Neural crest cell (in vitro differentiated cells): ENCODE data around the gene BAZ2B. TPM values are rescaled to one million over a fixed set of nuclear protein-coding genes. Genes with fewer than 3 reads are reported as not detected.

Source experiments
- DNase-seq: peaks from one replicate; pipeline ENCODE4 v3.0.0; 2021; ENCODE audit warnings: low read depth, mixed read lengths, low spot score
- H3K27ac Mint-ChIP-seq: one replicate; pipeline ENCODE4 v1.8.0; 2021; ENCODE audit warnings: mild to moderate bottlenecking, mixed read lengths; ENCODE audit not compliant: unreplicated experiment
- H3K27me3 Mint-ChIP-seq: 2 replicates; pipeline ENCODE4 v1.8.0; 2021; ENCODE audit warnings: low read depth, mild to moderate bottlenecking, mixed read lengths
- H3K36me3 Mint-ChIP-seq: 2 replicates; pipeline ENCODE4 v1.8.0; 2021; ENCODE audit warnings: low read depth, mild to moderate bottlenecking, mixed read lengths
- H3K4me1 Mint-ChIP-seq: 2 replicates; pipeline ENCODE4 v1.8.0; 2021; ENCODE audit warnings: mixed read lengths
- H3K4me3 Mint-ChIP-seq: one replicate; pipeline ENCODE4 v1.8.0; 2021; ENCODE audit warnings: mild to moderate bottlenecking, mixed read lengths
- H3K9me3 Mint-ChIP-seq: 2 replicates; pipeline ENCODE4 v1.8.0; 2021; ENCODE audit warnings: mixed read lengths
- CTCF ChIP-seq: fragments of 200-600 bp; sonication (generic); conservative IDR thresholded peaks from 2 replicates; pipeline ENCODE4 v1.5.0; 2021; ENCODE audit warnings: antibody characterized with exemption, mild to moderate bottlenecking
- total RNA-seq: library from RNA; stranded (reverse); gene quantifications from 2 replicates; pipeline ENCODE4 v1.2.1, GENCODE V29; 2021

The BAZ2B gene
- total RNA-seq, 1 donor from 2014 or later: 65.9 TPM

- peaks cover 5% of the 10 kb centered on the region for H3K4me1 Mint-ChIP-seq
- TF ChIP-seq CTCF: no peak
- no peaks in the 10 kb centered on the region for H3K9me3 Mint-ChIP-seq
- no peak overlapping the region for H3K27ac Mint-ChIP-seq
- DNase-seq: no peak
- peaks cover 7% of the 10 kb centered on the region for H3K36me3 Mint-ChIP-seq
- no peak overlapping the region for H3K4me3 Mint-ChIP-seq
- no peaks in the 10 kb centered on the region for H3K27me3 Mint-ChIP-seq
These were observed 157.1 kb downstream of the BAZ2B start for GRCh38 chr2:159459279-159459678.

- Mint-ChIP-seq H3K27me3 (no peaks in the 10 kb centered on the region), H3K4me3 (no peak overlapping the region), H3K9me3 (no peaks in the 10 kb centered on the region), H3K4me1 (peaks cover 5% of the 10 kb centered on the region), H3K36me3 (no peaks in the 10 kb centered on the region), H3K27ac (no peak overlapping the region)
- no peak for TF ChIP-seq CTCF
- no peak for DNase-seq
These were observed 158.8 kb downstream of the BAZ2B start for GRCh38 chr2:159457589-159457988.

- no peak overlapping the region for H3K4me3 Mint-ChIP-seq
- peaks cover 5% of the 10 kb centered on the region for H3K4me1 Mint-ChIP-seq
- H3K36me3 Mint-ChIP-seq: no peaks in the 10 kb centered on the region
- no peaks in the 10 kb centered on the region for H3K9me3 Mint-ChIP-seq
- DNase-seq: no peak
- no peaks in the 10 kb centered on the region for H3K27me3 Mint-ChIP-seq
- TF ChIP-seq CTCF: no peak
- no peak overlapping the region for H3K27ac Mint-ChIP-seq
These were observed 159.6 kb downstream of the BAZ2B start for GRCh38 chr2:159456500-159457426.

- no peak for DNase-seq
- no peaks in the 10 kb centered on the region for H3K27me3 Mint-ChIP-seq
- no peak overlapping the region for H3K4me3 Mint-ChIP-seq
- no peak for TF ChIP-seq CTCF
- H3K36me3 Mint-ChIP-seq: no peaks in the 10 kb centered on the region
- H3K9me3 Mint-ChIP-seq: no peaks in the 10 kb centered on the region
- H3K4me1 Mint-ChIP-seq: peaks cover 5% of the 10 kb centered on the region
- H3K27ac Mint-ChIP-seq: no peak overlapping the region
These were observed 160.9 kb downstream of the BAZ2B start for GRCh38 chr2:159455330-159455918.

GRCh38 chr2:159454185-159454584, 162.2 kb downstream of the BAZ2B start:
- no peak for DNase-seq
- Mint-ChIP-seq H3K9me3 (no peaks in the 10 kb centered on the region), H3K27me3 (no peaks in the 10 kb centered on the region), H3K4me1 (peaks cover 15% of the 10 kb centered on the region), H3K36me3 (no peaks in the 10 kb centered on the region), H3K27ac (no peak overlapping the region), H3K4me3 (no peak overlapping the region)
- TF ChIP-seq CTCF: no peak
